T-helper 22 cell (primary cell): ENCODE data around the gene HOXB6.

Source experiments
- DNase-seq: peaks from one replicate; pipeline ENCODE4 v3.0.0-alpha.2; 2020; ENCODE audit warnings: low read depth

HOXB6 gene

DNA sequence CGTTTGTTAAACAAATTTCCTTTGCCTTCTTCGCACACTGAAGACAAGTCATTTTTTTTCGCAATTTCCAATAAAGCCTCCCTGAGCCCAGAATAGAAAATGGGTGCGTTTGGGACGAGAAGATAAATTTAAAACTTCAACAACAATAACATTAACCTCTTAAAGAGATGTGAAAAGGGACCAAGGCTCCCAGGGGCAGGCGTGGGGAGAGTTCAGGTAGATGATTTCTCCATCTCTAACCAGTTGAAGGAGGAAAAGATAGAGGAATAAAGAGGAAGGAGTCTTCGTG is 25.4 kb downstream of the HOXB6 start:
- no peak for DNase-seq

DNA sequence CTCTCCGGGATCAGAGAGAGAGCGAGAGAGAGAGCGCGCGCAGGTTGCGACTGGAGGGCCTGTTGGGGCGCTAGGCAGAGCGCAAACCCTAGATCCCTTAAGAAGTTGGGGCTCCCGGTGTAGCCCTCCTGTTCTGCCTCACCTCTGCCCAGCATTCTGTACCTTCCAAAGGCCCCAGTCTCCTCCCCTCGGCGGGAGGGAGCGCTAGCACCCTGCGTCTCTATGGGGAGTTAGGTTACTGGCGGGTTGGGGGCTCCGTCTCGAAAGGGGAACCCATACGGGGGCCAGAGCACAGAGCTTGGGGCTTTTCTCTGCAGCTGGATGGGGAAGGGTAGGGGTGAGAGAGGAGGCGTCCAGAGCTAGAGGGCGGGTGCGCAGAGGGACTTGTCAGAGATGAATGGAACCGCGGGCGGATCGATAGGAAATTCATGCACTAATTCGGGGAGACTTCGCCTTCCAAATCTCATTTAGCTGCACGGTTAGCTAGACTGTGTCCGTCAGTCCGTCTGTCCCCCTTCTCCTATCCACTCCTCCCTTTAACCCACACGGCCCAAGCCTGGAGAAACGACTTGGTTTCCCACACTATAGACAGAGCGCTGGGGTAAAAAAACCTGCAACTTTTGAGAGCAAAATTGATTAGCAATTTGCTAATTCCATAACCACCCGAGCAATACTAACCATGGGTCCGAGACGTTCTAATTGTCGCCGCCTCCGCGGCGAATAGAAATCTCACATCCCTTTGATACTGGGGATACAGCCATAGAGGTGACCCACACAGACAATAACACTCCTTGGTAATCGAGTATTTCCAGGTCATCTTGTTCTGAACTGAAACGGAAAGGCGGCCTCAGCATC is 25.9 kb downstream of the HOXB6 start:
- DNase-seq, result no peak

DNA sequence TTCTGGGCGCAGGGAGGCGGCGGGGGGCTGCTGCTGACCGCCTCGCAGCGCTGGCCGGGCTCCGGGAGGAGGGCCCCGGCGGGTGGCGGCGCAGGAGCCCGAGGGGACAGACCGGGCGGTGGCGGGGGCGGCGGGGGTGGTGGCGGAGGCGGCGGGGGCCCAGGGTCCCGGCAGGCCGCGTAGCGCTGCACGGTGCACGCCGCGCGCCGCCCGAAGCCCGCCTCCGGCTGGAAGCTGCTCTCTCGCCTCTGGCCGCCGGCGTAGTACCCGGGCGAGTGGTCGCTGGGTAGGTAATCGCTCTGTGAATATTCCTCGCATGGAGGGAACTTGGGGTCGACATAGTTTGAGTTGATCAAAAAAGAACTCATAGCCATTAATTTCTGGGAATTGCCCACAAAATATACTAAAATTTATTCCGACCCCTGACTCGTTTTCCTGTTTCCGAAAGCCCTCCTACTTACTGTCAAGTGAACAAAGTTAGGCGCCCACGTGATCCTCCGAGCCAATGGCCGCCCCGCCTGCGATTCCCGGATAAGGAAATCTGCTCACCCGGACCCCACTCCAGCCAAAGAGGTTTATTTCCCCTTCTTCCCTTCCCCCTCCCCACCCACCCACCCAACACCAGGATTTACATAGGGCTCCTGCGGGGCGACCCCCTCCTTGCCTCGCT is 26.7 kb downstream of the HOXB6 start, which contains the start of gene HOXB4:
HOXB4 (minus strand) TSS at position 405 of the 670 bp plus-strand sequence; CDS start at position 374, 31 bp downstream.
- DNase-seq, result peak; percentile 71

DNA sequence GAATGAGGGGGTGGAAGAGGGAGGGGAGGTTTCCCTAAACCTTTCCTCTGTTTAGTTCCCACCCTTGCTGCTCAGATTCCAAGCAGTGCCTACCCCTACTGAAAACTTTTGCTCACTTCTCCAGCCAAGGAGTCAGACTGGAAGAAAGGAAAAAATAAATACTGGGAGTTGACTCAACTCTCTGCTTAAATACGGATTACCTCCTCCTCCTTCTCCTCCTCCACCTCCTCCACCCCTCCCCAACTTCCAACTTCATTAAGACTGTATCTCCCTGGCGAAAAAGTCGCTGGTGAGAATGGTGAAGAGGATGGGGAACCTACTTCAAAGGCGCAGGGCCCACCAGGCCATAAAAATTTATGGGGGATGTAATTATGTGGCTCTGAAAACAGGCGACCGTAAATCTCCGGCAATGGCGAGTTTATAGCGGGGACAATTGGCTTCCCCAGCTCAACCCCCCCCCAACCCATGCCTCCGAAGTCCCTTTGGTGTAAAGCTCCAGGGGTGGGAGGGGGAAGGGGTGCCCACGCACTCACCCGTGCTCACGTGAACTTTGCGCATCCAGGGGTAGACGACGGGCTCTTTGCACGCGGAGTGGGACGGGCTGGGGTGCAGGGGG is 27.3 kb downstream of the HOXB6 start:
- no peak for DNase-seq

DNA sequence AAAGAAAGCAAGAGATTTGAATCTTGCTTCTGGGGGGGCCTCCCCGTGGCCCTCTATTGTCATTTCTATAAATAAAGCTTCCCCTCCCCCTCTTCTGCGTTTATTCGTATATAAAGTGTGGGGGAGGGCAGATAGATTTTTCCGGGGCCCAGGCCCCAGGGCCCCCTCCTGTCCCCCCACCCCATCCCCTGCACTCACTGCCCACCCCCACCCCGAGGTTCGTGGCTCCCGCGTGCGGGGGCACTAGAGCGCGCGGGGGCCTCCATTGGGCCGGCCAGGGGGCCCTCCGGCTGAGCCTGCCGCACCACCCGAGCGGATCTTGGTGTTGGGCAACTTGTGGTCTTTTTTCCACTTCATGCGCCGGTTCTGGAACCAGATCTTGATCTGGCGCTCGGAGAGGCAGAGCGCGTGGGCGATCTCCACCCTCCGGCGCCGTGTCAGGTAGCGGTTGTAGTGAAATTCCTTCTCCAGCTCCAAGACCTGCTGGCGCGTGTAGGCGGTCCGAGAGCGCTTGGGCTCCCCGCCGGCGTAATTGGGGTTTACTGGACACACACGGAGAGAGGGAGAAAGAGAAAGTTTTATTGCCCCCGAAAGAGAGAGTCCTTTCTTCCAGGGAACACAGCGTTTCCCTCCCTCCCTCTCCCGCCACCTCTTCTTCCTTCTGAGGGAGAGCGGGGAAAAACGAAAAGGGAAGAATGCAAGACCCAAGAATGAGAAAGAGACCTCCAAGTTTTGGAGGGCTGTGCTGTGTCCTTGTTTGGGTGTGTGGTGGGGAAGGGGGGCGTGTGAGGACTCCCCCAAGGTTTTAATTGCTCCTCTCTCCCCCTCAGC is 28.1 kb downstream of the HOXB6 start:
- no peak for DNase-seq

DNA sequence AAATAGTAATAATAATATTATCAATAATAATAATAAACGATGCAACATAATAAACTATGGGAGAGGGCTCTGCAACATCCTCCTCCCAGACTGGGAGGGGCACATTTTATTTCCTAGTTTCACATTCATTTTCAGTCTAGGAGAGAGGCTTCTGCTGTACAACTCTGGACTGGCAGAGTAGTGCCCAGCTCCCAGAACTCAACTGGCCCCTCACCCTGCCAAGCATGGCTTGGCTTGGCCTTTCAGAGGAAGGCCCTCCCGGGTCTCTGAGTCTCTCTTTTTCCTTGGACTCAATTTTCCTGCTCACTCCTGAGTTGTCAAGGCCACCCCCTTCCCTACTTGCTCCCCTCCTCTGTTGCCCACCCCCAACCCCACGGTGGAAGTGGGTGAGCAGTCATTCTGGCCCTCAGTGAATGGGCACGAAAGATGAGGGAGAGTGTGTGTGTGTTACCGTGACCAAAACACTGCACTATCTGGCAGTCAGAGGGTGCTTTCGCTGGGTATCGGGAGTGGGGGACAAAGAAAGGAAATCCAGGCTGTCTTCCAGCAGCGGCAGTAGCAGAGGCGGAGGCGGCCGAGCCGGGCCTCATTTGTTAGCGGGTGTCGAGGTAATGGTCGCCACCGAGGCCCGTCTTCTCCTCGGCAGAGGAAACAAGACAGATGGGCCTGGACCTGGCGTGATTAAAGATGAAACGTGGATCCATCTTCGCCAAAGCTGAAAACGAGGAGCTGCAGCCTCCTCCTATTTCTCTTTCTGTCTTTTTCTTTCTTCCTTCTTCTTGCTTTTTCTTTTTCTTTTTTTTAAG is 28.9 kb downstream of the HOXB6 start:
- DNase-seq, result no peak

DNA sequence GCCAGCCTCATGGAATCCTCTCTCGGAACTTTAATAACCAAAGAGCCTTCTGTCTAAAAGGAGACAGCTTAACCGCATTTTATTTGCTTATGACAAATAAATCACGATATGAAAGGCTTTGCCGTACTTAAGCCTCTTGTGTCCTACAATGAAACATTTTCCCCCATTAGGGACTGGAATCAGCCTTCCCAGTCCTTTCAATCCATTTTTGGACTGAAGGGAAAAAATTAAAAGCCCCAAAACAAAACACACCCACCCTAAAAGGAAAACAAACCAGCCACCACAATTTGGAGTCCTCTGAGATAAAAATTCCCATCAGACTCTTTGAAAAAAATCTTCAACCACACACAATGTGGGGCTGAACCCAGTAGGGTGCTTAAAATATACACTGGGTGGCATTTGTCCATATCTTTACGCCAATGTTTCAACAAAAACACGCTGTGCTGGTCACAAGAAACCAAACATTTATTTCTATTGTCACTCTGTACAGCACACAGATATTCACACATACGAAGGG is 29.7 kb downstream of the HOXB6 start:
- no peak for DNase-seq

DNA sequence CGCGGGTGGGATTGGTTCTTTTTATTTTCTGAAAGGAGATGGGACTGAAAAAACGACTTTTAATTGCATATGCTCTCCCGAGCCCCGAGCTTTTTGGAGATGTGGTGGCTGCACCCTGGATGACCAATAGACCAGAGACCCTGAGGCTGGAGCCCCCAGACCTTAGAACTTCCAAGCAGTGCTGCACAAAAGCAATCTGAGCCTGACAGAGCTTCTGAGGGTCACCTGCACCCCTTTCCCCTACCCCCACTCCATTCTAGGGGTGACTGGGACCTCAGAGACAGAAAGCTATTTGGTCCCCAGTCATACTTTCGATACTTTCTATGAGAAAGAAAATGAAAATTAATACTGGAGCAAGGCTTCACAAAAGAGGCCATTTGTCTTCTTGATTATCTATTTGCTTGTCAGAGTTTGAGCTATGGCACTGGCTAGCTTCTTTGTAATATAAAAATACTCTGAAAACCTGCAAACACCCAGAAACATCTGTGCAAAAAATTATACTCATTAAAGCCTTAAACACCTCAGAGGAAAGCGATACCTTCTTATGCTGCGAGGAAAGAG is 30.2 kb downstream of the HOXB6 start:
- no peak for DNase-seq

DNA sequence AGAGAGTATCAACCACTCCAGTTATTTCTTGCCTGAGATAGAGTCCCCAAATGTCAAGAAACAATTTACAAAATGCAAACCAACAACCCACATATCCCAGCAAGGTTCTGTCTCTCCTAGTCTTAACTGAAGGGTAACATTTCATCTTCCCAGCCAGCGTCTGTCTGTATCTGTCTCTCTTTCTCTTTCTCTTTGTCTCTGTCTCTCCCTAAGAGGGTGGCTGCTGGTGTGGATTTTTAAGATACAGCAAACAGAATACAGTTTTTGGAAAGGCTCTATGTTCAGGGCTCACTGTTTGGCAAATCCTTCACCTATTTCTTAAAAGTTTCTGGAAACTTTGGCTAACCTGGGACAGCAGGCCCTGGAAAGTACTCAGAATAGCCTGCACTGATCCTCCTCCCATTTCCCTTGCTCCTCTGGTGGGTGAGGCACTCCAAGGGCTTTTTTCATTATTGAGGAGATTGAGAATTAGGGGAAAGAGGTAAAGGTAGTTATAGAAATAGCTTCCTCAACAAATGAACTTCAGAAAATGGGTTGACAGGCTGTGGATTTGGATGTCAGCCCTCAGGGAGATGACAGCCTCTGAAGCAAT is 32.9 kb downstream of the HOXB6 start:
- DNase-seq, result no peak

DNA sequence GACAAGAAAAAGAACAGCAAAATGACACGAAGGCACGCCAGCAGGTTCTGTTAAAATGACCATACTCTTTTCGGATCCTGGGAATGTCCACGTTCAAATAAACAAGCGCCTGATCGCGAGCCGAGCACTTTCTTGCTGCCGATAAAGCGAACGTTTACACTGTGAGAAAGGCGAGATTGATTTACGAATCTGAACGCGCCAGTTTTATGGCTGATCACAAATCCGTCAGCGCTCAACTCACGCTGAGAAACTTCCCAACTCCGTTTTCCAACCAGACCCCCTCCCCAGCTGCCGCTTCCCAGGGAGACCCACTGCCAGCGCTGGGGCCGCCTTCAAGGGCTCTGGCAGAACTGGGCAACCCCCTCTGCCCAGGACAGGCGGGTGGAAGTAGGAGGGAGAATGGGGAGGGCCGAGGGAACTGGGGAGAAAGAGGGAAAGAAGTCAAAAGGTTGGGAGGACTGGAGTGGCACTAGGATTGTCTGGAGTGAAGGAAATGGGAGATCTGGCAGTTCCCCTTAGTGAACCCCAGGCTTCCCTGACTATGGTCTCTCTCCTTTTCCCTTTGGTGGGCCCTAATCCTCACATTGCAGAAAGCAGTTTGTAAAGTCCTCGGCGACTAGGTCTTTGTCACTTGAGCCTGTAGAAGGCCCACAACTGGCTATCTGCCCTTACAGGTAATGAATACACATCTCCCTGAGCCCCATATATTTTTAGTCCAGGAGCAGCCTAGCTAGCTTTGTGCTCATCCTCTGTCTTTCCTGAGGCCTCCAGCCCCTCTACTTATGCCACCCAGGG is 33.6 kb downstream of the HOXB6 start:
- no peak for DNase-seq

DNA sequence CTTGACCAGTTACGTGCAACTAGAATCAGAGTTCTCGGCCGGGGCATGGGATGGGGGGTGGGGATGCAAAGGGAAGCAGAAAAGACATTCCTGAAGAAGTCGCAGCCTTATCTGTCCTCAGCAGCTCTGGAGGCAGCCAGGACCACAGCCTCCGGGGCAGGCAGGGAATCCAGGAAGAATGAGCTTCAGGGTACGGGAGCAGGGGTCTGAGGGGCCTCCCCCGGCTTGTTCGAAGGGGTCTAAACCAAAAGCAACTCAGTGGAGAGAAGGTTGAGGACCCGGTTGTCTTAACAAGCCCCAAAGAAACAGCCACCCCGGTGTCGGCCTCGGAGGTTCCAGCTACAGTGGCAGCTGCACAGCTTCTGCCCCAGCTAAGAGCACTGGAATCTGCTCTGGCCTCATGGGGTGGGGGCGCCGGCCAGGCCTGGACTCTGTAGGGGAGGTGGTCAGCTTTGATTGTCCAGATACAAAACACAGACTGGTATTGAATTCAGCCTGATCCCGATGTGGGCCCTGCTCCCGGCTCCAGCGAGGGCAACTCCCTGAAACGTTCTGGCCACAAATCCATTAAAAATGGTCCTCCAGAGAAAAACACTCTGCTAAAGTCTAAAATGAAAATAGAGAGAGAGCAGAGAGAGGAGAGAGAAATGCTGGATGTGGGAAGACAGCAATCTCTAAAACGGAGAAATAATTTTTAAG is 34.3 kb downstream of the HOXB6 start:
- DNase-seq, result no peak

DNA sequence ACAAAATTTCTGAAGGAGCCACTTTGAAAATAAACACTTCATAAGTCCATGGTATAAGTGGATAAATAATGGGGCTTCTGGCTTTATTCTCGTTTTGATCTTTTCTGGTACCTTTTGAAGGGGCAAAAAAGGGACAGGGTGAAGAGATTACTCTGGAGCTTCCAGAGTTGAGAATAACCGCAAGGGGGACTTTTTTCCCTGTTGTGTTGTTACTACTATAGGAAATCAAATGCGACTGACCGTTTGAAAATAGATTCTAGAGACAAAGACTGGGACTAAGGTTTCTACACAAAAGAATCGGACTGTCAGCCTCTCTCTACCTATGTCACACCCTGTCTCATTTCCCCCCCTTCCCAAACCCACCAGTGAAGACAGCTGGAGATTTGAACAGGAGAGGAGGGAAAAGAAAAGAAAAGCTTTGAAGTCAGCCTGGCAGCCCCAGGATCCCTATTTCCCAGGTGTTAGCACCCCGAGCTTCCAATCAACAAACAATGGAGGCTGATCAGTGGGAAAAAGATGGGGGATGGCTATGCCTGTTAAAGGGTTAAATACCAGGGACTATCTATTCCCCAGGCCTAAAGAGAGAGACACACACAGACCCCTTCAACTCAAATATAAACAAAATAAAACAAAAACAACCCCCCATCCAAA is 35.0 kb downstream of the HOXB6 start:
- no peak for DNase-seq

DNA sequence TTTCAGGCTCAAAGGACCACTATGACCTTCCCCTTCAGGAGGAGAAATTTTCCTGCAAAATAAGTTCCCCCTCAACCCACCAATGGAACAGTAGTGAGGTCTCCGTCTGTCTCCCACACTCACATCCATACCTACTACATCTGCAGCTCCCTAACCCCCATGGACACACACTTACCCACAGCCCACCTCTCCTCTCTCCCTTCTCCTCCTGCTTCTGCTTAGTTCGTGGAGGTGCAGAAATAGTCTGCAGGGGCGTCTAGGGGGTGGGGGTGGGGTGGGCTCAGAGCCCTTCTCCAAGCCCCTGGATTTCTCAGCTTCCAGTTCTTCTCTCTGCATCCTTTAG is 35.6 kb downstream of the HOXB6 start:
- DNase-seq, result no peak

DNA sequence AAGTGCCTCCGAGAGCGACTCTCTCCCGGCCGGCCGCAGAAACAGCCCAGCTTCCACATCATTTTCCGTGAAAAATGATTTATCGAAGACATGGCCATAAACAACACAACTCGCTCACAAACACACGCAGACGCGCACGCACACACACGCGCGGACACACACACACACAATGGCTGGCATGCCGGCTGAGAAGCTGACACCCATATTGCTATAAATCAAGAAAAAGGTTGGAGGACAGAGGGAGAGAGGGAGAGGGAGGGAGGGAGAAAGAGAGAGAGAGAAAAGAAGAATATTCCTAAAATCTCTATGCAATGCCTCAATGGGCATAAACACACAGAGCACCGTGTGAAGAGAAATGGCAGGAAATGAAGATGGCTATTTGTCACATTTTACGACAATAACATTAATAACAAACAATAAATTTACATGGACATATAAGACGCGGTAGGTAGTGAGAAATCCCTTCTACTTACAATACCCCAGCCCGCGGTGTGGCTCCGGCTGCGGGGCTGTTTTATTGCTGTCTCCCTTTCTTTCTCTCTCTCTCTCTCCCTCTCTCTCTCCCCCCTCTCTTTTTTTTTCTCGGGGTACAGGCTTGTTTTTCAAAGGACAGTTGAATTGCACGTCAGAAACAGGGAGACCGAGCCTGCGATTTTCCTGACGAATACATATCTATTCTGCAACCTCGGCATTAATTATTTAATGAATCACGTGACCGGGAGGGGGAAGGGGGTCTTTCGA is 36.1 kb downstream of the HOXB6 start:
- DNase-seq, result no peak

DNA sequence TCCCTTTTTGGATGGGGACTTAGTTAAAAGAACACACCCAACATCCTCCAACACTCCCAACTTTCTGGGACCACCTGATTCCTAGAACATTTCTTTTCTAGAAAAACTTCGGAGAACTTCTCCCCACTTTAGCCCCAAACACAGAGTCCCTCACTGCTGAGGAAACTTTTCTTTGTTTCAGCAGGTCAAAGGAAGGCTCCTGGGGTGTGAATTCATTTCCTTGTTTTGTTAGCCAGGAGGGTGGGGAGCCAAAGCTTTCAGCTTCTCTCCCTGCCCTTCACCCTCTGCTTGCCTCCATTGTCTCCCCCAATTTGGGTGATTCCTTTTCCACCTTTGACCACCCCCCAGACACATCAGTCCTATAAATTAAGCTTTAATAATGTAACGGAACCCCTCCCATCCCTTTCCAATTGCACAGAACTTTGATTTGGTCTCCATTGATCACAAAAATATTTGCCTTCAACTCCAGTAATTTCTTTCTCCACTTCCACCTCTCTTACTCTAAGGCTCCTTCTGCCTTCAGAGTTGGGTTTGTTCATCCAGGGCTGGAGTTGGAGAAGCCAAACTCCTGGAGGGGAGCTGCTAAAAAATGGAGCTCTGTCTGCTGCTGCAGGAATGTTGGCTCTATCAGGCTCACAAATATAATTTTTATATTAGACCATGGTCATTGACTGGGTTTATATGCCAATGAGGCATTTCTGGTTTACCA is 37.0 kb downstream of the HOXB6 start:
- no peak for DNase-seq

DNA sequence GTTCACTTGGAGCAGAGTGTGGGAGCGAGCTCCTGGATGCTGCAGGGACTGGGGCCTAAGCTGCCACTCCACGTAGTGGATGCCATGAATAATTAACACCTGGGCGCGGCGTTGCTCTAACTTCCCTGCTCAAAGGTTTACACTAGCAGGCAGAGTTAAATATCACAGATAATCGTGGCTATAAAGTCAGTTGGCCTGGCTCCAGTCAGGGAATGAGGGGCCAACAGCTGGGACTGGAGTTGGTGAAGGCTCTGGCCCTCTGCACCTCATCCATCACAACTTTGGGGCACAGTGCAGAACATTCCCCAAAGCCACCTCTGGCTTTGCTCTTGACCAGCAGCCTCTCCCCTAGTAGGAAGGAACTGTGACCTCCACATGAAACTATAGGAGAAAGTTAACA is 37.6 kb downstream of the HOXB6 start:
- DNase-seq, result no peak

DNA sequence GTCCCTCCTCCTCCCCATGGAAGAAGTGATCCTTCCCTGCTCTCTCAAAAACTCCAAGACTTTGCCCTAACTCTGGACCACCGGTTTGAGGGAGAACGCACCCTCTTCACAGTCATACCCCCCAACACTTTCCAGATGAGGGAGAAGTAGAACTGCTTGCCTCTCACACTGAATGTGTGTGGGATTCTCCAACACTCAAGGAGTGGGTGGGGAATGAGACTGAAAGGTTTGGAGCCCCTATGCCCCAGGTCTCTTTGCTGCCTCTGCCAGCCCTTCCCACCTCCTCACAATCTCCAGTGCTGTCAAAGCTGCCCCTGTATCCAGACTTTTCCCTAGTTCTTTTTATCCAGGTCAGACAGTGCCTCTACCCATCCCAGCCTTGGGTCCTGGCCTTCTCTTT is 38.1 kb downstream of the HOXB6 start:
- no peak for DNase-seq
